K562 (cell line): ENCODE results near the gene IRF6. TPM values are rescaled to one million over a fixed set of nuclear protein-coding genes. Genes with fewer than 3 reads are reported as not detected.

Experiments used
- FOXM1 ChIP-seq, 2 experiments: fragments of 450-650 bp in 1 of 2; sonication (generic) in 1 of 2; formaldehyde crosslinking in 1 of 2; IDR thresholded peaks; 2 replicates each; pipeline versions ENCODE4 v1.6.1 to v1.9.0; 2017 to 2022; ENCODE audit warnings: low read depth in 2 of 2, mild to moderate bottlenecking in 2 of 2, missing genetic modification reagents in 1 of 2, moderate library complexity in 1 of 2
- RUNX1 ChIP-seq: sonication (generic); IDR thresholded peaks from 2 replicates; pipeline ENCODE4 v1.6.1; 2016; ENCODE audit warnings: antibody characterized with exemption, low read depth
- ZFP1 ChIP-seq: fragments of 450-650 bp; formaldehyde crosslinking; IDR thresholded peaks from 2 replicates; pipeline ENCODE4 v1.4.0; 2020; ENCODE audit warnings: mild to moderate bottlenecking, mixed read lengths
- ZNF165 ChIP-seq: fragments of 250-450 bp; sonication (Bioruptor Pico); IDR thresholded peaks from 2 replicates; pipeline ENCODE4 v1.4.0; 2020; ENCODE audit warnings: borderline replicate concordance
- ZNF280B ChIP-seq: fragments of 250-450 bp; sonication (Bioruptor Pico); IDR thresholded peaks from 2 replicates; pipeline ENCODE4 v1.5.1; 2021; ENCODE audit warnings: mild to moderate bottlenecking
- ZNF445 ChIP-seq: fragments of 250-450 bp; sonication (Bioruptor Pico); IDR thresholded peaks from 2 replicates; pipeline ENCODE4 v1.4.0; 2020; ENCODE audit warnings: low read depth, mild to moderate bottlenecking, moderate library complexity
- polyA plus RNA-seq, 8 experiments: library from polyadenylated mRNA; depleted of rRNA in 4 of 8; stranded (reverse) in 5 of 8; unstranded in 3 of 8; fragments of >200 nt; fragmentation: Nextera tagmentation in 2 of 8; fragmentation: Illumina TruSeq in 1 of 8; extraction: Ambion mirVana in 2 of 8; extraction: Trizol in 1 of 8; gene quantifications; 2 replicates each; pipeline versions ENCODE4 v1.2.1 to v1.2.3, GENCODE V29; 2011 to 2014; ENCODE audit warnings: inconsistent platforms in 1 of 8, missing spikeins in 1 of 8
- total RNA-seq, 7 experiments: library from RNA; depleted of rRNA in 6 of 7; stranded (reverse); fragments of >200 nt in 6 of 7; fragmentation: Illumina TruSeq in 2 of 7; extraction: Trizol in 2 of 7; gene quantifications; 2 replicates each; pipeline versions ENCODE4 v1.2.1 to v1.2.3, GENCODE V29; 2011 to 2021; ENCODE audit warnings: low replicate concordance in 1 of 7
- TF ChIP-seq, protein P1 (sequence below): sonication (generic); formaldehyde crosslinking; IDR thresholded peaks from 2 replicates; pipeline ENCODE4 v1.8.1; 2023; ENCODE audit warnings: mild to moderate bottlenecking, missing genetic modification reagents
- TF ChIP-seq, protein P2 (sequence below): fragments of 250-450 bp; sonication (Bioruptor Pico); IDR thresholded peaks from 2 replicates; pipeline ENCODE4 v1.5.0; 2022; ENCODE audit warnings: mild to moderate bottlenecking
- TF ChIP-seq, protein P3 (sequence below): fragments of 150-350 bp; conservative IDR thresholded peaks from 2 replicates; pipeline ENCODE4 v1.6.1; 2014; ENCODE audit warnings: low read length

Gene IRF6
- total and polyA plus RNA-seq, 9 of the 15 experiments (the other 6 are each of a cell fraction or from before 2014, with no cell fraction given), result 0.03 to 0.65 (median 0.17) TPM

- TF ChIP-seq, protein P1, sequence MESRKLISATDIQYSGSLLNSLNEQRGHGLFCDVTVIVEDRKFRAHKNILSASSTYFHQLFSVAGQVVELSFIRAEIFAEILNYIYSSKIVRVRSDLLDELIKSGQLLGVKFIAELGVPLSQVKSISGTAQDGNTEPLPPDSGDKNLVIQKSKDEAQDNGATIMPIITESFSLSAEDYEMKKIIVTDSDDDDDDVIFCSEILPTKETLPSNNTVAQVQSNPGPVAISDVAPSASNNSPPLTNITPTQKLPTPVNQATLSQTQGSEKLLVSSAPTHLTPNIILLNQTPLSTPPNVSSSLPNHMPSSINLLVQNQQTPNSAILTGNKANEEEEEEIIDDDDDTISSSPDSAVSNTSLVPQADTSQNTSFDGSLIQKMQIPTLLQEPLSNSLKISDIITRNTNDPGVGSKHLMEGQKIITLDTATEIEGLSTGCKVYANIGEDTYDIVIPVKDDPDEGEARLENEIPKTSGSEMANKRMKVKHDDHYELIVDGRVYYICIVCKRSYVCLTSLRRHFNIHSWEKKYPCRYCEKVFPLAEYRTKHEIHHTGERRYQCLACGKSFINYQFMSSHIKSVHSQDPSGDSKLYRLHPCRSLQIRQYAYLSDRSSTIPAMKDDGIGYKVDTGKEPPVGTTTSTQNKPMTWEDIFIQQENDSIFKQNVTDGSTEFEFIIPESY, result no peak
- TF ChIP-seq, protein P2, sequence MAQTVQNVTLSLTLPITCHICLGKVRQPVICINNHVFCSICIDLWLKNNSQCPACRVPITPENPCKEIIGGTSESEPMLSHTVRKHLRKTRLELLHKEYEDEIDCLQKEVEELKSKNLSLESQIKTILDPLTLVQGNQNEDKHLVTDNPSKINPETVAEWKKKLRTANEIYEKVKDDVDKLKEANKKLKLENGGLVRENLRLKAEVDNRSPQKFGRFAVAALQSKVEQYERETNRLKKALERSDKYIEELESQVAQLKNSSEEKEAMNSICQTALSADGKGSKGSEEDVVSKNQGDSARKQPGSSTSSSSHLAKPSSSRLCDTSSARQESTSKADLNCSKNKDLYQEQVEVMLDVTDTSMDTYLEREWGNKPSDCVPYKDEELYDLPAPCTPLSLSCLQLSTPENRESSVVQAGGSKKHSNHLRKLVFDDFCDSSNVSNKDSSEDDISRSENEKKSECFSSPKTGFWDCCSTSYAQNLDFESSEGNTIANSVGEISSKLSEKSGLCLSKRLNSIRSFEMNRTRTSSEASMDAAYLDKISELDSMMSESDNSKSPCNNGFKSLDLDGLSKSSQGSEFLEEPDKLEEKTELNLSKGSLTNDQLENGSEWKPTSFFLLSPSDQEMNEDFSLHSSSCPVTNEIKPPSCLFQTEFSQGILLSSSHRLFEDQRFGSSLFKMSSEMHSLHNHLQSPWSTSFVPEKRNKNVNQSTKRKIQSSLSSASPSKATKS (CRISPR knock-in tag), result no peak
- TF ChIP-seq RUNX1, result no peak
- TF ChIP-seq, protein P3, sequence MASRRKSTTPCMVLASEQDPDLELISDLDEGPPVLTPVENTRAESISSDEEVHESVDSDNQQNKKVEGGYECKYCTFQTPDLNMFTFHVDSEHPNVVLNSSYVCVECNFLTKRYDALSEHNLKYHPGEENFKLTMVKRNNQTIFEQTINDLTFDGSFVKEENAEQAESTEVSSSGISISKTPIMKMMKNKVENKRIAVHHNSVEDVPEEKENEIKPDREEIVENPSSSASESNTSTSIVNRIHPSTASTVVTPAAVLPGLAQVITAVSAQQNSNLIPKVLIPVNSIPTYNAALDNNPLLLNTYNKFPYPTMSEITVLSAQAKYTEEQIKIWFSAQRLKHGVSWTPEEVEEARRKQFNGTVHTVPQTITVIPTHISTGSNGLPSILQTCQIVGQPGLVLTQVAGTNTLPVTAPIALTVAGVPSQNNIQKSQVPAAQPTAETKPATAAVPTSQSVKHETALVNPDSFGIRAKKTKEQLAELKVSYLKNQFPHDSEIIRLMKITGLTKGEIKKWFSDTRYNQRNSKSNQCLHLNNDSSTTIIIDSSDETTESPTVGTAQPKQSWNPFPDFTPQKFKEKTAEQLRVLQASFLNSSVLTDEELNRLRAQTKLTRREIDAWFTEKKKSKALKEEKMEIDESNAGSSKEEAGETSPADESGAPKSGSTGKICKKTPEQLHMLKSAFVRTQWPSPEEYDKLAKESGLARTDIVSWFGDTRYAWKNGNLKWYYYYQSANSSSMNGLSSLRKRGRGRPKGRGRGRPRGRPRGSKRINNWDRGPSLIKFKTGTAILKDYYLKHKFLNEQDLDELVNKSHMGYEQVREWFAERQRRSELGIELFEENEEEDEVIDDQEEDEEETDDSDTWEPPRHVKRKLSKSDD, result no peak
- TF ChIP-seq ZNF280B, result no peak
- TF ChIP-seq FOXM1 (IDR thresholded peaks at IDR 0.05; ENCODE audit: low read depth), result no peak
- TF ChIP-seq FOXM1 (CRISPR knock-in tag; IDR thresholded peaks at IDR 0.05; ENCODE audit: low read depth), result no peak
- no peak for TF ChIP-seq ZFP1 (CRISPR knock-in tag)
- TF ChIP-seq ZNF445, result no peak
- no peak for TF ChIP-seq ZNF165 (CRISPR knock-in tag)
- TF ChIP-seq, all 486 proteins: peak for 0
Observed at GRCh38 chr1:209738270-209738669, 67.7 kb downstream of the IRF6 start (continued).
